GM19468 (cell line): ENCODE measurements around the gene PLLP.

Experiments used
- ATAC-seq: cut with Tn5 transposase; IDR thresholded peaks from one replicate; pipeline ENCODE4 v1.9.1; 2021; ENCODE audit warnings: mild to moderate bottlenecking, moderate library complexity, moderate number of reproducible peaks; ENCODE audit not compliant: unreplicated experiment; ENCODE audit errors: extremely low read depth

Gene PLLP

GRCh38 chr16:57303021-57303909, 18.8 kb upstream of the PLLP start:
- ATAC-seq, result no peak

DNA sequence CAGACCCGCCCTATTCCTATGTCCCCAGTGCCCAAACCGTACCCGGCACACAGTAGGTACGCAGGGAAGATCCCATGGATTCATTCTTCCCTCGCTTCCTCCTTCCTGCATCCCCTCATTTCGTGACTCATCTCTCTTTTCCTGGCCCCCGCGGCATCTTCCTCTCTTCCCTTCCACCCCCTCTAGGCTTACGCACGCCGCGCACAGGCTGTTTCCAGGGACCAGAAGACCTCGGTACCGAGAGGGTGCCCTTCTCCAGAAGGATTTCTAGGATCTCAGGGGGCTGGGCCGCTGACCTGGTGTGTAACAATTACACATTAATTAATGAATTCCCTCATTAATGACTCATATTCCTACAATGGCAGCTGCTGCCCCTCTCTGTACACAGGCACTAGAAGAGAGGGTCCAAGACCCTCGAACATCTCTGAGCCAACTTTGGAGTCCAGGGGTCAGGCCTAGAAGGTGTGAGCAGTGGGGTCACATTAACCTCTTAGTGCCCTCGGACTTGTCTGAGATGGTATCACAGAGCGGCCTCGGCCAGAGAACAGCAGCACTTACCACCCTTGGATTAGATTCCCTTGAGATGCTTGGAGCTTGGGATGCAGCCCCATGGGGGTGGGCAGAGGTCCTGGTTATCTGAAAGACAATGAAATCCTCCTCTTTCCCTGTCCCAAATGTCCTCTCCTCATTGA, 16.8 kb upstream of the PLLP start:
- no peak for ATAC-seq

GRCh38 chr16:57300387-57301125, 16.1 kb upstream of the PLLP start:
- peak; percentile 80 for ATAC-seq

DNA sequence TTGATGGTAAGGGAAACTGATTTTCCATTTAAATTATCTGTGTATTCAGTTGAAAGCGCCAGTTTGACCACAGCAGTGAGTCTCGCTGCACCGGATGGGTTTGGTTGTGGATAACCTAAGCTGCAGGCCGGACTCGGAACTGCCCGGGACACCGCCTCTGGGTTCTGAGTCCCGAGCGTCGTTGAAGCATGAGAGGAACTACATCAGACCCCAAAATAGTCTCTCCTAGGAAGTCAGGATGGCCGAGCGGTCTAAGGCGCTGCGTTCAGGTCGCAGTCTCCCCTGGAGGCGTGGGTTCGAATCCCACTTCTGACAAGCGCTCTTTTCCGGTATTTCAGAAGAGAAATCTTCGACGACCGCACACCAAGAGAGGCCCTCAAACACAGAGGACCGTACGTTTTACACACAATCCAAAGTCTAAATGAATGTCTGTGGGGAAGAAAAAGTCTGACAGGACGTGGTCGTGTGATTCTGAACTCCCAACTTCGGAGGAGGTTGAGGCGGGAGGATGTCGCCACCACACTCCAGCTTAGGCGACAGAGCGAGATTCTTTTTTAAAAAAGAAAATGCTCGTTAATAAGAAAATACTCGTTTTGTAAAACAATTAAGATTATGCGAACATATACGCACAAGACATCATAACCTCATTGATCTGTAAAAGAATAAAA, 15.4 kb upstream of the PLLP start:
- peak; percentile 53 for ATAC-seq

- no peak for ATAC-seq
Measured at GRCh38 chr16:57299009-57299718, 14.7 kb upstream of the PLLP start.

- ATAC-seq, result no peak
Measured at GRCh38 chr16:57297856-57298255, 13.4 kb upstream of the PLLP start.

DNA sequence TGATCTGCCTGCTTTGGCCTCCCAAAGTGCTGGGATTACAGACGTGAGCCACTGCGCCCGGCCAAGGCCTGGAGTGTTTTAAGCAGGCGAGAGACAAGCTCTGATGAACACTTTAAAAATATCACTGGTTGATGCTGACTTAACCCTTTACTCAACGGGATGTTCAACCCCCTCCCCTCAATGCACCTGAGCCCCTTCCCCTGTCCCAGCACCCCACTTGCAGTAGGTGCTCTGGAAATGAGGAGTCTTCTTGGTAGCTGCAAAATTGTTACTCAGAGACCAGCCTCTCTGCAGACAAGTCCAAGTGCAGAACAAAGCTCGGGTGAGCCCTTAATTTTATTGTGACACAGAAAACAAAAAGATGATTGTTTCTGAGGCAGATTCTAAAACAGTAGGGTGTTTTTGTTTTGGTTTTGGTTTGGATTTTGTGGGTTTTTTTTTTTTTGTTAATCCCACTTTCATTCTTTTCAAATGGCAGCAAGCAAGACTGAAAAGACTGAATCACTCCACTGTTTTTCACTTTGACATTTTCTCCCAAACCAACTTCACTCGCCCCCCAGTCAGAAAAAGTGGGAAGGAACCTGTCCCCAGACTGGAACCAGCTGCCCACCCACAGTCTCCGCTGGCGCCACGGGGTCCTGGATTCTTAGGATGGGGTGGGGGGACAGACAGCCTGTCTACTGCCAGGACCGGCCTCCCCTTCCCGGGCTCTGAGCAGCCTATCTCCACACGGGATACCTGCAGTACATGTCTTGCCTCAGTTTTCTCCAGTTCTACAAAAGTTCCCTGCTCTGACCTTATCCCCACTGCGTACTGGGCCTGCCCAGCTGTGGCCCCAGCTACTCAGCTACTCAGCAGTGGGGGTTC, 5.2 kb upstream of the PLLP start:
- no peak for ATAC-seq

GRCh38 chr16:57285379-57285778, 907 bp upstream of the PLLP start:
- no peak for ATAC-seq

DNA sequence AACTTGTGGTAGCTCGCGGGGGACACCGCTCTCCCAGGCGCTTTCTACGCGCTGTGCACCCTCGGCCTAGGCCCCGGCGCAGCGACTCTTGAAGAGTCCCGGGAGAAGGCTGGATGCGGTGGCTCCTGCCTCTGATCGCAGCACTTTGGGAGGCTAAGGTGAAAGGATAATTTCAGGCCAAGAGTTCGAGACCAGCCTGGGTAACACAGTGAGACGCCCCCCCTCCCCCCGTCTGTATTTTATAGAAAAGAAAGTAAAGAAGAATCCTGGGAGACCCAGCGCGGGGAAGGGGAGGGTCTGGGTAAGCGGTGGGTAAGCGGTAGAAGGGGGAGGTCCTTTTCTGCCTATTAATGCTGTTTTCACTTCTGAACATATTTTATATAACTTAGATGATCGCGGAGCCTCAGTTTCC, 486 bp upstream of the PLLP start:
- no peak for ATAC-seq

GRCh38 chr16:57283959-57284208, 588 bp downstream of the PLLP start:
- no peak for ATAC-seq

GRCh38 chr16:57283214-57283958, 1.1 kb downstream of the PLLP start:
- ATAC-seq, result no peak

- no peak for ATAC-seq
Measured at GRCh38 chr16:57282510-57283213, 1.8 kb downstream of the PLLP start.

GRCh38 chr16:57281791-57282190, 2.7 kb downstream of the PLLP start:
- no peak for ATAC-seq

GRCh38 chr16:57279780-57280638, 4.5 kb downstream of the PLLP start:
- ATAC-seq, result no peak

- no peak for ATAC-seq
Measured at GRCh38 chr16:57278494-57278893, 6.0 kb downstream of the PLLP start.

DNA sequence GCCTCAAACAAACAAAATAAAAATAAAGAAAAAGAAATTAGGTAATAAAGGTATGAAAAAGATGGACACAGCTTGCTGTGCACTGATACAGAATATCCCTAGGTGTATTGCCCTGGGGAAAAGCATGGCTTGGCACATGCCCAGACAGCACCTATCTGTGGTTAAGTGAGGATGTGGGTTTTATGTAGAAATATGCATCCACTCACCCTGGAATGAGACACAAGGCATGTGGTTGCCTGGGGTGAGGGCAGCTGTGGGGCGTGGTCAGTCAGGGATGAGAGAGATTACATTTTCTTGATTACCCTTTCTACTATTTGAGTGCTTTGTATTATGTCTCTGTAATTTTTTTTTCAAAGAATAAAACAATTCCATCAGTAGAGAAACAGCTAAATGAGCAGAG, 6.9 kb downstream of the PLLP start:
- ATAC-seq, result no peak

GRCh38 chr16:57276596-57276995, 7.9 kb downstream of the PLLP start:
- ATAC-seq, result no peak
